Measurements from ENCODE around the gene HIPK2. TPM values are rescaled to one million over a fixed set of nuclear protein-coding genes. Genes with fewer than 3 reads are reported as not detected.

The HIPK2 gene
- total RNA-seq, 1 donor from 2014 or later = 89.1 TPM

DNA sequence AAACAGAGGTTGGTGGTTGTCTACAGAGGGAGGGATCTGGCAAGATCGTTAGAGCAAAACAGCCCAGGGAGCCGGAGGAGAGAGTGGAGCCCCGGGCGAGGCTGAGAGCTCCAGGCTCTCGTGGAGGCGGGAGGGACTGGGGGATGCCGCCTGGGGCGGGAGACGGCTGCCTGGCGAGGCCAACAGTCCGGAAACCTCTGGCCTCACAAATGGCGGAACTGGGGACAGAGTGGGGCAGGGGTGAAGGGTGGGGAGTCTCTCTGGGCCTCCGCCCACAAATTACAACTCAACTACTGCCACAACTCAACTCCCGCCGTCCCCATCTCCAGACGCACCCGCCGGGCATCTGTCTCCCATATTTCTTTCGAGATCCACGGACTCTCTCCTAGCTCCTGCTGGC, 206.6 kb downstream of the HIPK2 start:
- Mint-ChIP-seq H3K27ac (no peak overlapping the region), H3K27me3 (no peaks in the 10 kb centered on the region), H3K4me1 (ENCODE audit: unreplicated experiment) (no peaks in the 10 kb centered on the region), H3K36me3 (peaks cover 34% of the 10 kb centered on the region), H3K4me3 (no peak overlapping the region), H3K9me3 (no peaks in the 10 kb centered on the region)
- TF ChIP-seq, protein P1, sequence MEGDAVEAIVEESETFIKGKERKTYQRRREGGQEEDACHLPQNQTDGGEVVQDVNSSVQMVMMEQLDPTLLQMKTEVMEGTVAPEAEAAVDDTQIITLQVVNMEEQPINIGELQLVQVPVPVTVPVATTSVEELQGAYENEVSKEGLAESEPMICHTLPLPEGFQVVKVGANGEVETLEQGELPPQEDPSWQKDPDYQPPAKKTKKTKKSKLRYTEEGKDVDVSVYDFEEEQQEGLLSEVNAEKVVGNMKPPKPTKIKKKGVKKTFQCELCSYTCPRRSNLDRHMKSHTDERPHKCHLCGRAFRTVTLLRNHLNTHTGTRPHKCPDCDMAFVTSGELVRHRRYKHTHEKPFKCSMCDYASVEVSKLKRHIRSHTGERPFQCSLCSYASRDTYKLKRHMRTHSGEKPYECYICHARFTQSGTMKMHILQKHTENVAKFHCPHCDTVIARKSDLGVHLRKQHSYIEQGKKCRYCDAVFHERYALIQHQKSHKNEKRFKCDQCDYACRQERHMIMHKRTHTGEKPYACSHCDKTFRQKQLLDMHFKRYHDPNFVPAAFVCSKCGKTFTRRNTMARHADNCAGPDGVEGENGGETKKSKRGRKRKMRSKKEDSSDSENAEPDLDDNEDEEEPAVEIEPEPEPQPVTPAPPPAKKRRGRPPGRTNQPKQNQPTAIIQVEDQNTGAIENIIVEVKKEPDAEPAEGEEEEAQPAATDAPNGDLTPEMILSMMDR (conservative IDR thresholded peaks at IDR 0.05) = no peak
- DNase-seq (ENCODE audit: extremely low spot score, unreplicated experiment) = peak; percentile 52

DNA sequence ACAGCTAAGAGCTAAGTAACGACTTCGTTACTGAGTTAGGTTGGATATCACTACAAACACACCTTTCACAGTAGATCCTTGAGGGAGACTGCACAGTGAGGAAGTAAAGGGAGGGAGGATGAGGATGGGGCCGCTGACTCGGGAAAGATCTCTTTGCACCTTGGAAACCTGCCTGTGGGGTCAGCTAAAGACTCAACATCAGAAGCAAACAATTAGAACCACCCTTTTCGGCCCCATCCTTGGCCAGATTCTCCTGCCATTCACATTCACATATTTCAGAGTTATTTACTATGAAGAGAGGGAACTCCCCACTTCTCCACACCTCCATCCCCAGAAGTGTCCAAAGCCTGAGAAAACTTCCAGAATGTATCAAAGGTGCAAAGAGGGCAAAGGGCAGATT, 207.2 kb downstream of the HIPK2 start:
- H3K36me3 Mint-ChIP-seq = peaks cover 34% of the 10 kb centered on the region
- DNase-seq (ENCODE audit: extremely low spot score, unreplicated experiment) = no peak
- no peaks in the 10 kb centered on the region for H3K27me3 Mint-ChIP-seq
- H3K4me3 Mint-ChIP-seq = no peak overlapping the region
- TF ChIP-seq, protein P1 (conservative IDR thresholded peaks at IDR 0.05) = no peak
- no peaks in the 10 kb centered on the region for H3K9me3 Mint-ChIP-seq
- no peaks in the 10 kb centered on the region for H3K4me1 Mint-ChIP-seq (ENCODE audit: unreplicated experiment)
- H3K27ac Mint-ChIP-seq = no peak overlapping the region

DNA sequence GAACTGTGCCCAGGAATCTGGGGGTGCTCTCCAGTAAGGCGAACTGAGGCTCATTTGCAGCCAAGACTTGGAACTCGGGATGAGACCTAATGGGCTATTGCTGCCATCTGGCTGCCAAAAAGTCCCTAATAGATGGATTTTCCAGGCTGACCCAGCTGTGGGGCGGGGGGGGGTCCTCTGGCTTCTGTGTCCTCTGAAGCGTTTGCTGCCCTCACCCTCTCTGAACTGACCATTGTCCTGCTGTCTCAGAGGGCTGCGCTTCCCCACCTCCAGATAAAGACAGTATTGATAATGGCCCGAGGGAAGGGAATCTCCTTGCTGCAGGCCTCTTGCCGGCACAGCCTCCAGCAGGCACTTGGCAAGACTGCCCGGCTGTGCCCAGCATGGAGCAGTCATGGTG, 207.7 kb downstream of the HIPK2 start:
- Mint-ChIP-seq H3K4me1 (ENCODE audit: unreplicated experiment) (no peaks in the 10 kb centered on the region), H3K36me3 (peaks cover 29% of the 10 kb centered on the region), H3K4me3 (no peak overlapping the region), H3K27me3 (no peaks in the 10 kb centered on the region), H3K27ac (no peak overlapping the region), H3K9me3 (no peaks in the 10 kb centered on the region)
- TF ChIP-seq, protein P1 (conservative IDR thresholded peaks at IDR 0.05) = peak; percentile 33
- DNase-seq (ENCODE audit: extremely low spot score, unreplicated experiment) = no peak

DNA sequence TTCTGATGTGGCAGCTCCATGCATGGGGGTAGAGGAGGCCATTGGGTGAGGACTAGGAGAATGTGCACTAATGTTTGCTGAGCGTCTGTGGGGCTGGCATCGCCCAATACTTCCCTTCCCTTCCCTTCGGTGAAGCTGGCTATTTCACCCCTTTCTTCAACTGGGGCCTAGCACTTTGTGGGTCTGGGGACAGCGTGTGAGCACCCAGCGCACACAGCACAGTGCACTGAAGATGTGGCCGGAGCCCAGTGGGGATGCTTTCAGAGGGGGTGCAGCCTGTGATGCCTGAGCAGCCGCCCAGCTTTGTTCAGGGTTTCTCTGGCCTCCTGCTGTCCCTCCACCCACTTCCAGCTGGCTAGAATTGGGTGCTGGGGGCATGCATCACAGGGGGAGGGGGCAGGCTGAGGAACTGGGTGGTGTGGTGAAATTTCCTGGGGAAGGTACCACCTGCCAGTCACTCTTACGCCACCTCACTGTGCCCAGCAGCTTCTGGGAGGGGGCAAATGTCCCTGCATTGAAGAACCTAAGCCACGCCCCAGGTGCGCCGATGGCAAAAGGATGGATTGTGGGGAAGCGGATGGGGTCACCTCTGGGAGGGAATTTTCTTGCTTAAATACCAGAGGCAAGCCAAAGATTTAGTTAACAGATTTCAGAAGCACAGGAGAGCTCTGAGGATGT, 208.8 kb downstream of the HIPK2 start:
- H3K36me3 Mint-ChIP-seq = peaks cover 30% of the 10 kb centered on the region
- no peak for DNase-seq (ENCODE audit: extremely low spot score, unreplicated experiment)
- TF ChIP-seq, protein P1 (conservative IDR thresholded peaks at IDR 0.05) = no peak
- no peak overlapping the region for H3K27ac Mint-ChIP-seq
- no peaks in the 10 kb centered on the region for H3K27me3 Mint-ChIP-seq
- H3K4me3 Mint-ChIP-seq = no peak overlapping the region
- H3K4me1 Mint-ChIP-seq (ENCODE audit: unreplicated experiment) = no peaks in the 10 kb centered on the region
- H3K9me3 Mint-ChIP-seq = no peaks in the 10 kb centered on the region

DNA sequence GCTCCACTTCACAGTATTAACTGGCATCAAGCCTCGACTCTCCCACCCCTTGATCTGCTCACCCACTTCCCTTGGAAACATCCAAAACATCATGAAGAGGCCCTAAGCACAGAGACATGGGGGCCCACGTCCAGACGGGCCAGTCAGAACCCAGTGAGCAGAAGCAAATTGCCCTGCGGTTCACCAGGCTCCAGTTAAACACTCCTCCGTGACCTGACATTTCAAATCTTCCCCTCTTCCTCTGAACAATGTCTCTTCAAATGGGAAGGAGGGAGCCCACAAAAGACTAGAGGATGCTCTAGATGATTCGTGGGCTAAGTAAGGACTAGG, 209.5 kb downstream of the HIPK2 start:
- Mint-ChIP-seq H3K9me3 (no peaks in the 10 kb centered on the region), H3K4me1 (ENCODE audit: unreplicated experiment) (no peaks in the 10 kb centered on the region), H3K36me3 (peaks cover 30% of the 10 kb centered on the region), H3K4me3 (no peak overlapping the region), H3K27me3 (no peaks in the 10 kb centered on the region), H3K27ac (no peak overlapping the region)
- TF ChIP-seq, protein P1 (conservative IDR thresholded peaks at IDR 0.05) = no peak
- DNase-seq (ENCODE audit: extremely low spot score, unreplicated experiment) = no peak
